ENCODE results near the gene GPR146. TPM values are rescaled to one million over a fixed set of nuclear protein-coding genes. Genes with fewer than 3 reads are reported as not detected.

The GPR146 gene
- total and polyA plus RNA-seq, 2 donors (not counting 1 experiment from before 2014, with no cell fraction given) = 2.2 to 3.3 TPM

- Histone ChIP-seq H3K4me1 (ENCODE audit: control insufficient read depth, extremely low read depth, insufficient read depth, low read length) (peaks cover 17% of the 10 kb centered on the region), H3K9ac (ENCODE audit: insufficient read depth, low read length) (no peak overlapping the region), H3K27ac (ENCODE audit: insufficient read depth, low read length) (no peak overlapping the region), H3K4me3 (replicated peaks in 1 of 4; ENCODE audit: control extremely low read depth in 1 of 4, insufficient read depth in 1 of 4, low read depth in 3 of 4, low read length in 4 of 4) (no peak overlapping the region), H3K9me3 (ENCODE audit: control insufficient read depth, insufficient read depth, low read depth, low read length) (no peaks in the 10 kb centered on the region), H3K4me2 (ENCODE audit: extremely low read depth, insufficient read depth, low read length) (no peak overlapping the region), H3K79me2 (ENCODE audit: control insufficient read depth, insufficient read depth, low read length) (no peaks in the 10 kb centered on the region), H4K20me1 (ENCODE audit: control insufficient read depth, extremely low read depth, insufficient read depth, low read length) (no peaks in the 10 kb centered on the region), H3K27me3 (ENCODE audit: control insufficient read depth, insufficient read depth, low read length) (no peaks in the 10 kb centered on the region), H2AFZ (ENCODE audit: low read length) (no peak overlapping the region), H3K36me3 (ENCODE audit: control insufficient read depth, insufficient read depth, low read length) (no peaks in the 10 kb centered on the region)
- no peak for DNase-seq (ENCODE audit: low read depth in 2 of 2)
- TF ChIP-seq CTCF (conservative IDR thresholded peaks at IDR 0.05 in 1 of 2, IDR thresholded peaks at IDR 0.05 in 1 of 2; ENCODE audit: low read depth in 1 of 2, low read length in 2 of 2) (no peak), EZH2 (IDR thresholded peaks at IDR 0.05; ENCODE audit: low read length, missing control alignments) (no peak)
These were observed 39.6 kb downstream of the GPR146 start for GRCh38 chr7:1083729-1084657.

DNA sequence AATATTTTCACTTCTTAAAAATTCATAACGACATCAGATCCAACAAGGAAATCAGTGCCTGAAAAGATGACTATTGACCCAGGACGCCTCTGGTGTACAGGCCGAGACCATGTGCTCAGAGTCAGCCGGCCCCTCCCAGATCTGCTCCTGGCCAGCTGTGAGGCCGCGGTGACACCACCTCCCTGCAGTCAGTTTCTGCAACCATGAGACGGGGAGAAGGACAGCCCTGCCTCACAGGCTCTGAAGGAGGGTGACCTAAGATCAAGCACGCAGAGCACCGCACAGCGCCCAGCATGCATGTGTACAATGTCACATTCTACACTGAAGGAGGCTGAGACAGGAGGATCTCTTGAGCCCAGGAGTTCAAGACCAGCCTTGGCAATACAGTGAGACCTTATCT, 40.9 kb downstream of the GPR146 start:
- Histone ChIP-seq H3K27me3 (ENCODE audit: control insufficient read depth, insufficient read depth, low read length) (no peaks in the 10 kb centered on the region), H3K4me2 (ENCODE audit: extremely low read depth, insufficient read depth, low read length) (no peak overlapping the region), H4K20me1 (ENCODE audit: control insufficient read depth, extremely low read depth, insufficient read depth, low read length) (no peaks in the 10 kb centered on the region), H3K4me1 (ENCODE audit: control insufficient read depth, extremely low read depth, insufficient read depth, low read length) (peaks cover 17% of the 10 kb centered on the region), H3K79me2 (ENCODE audit: control insufficient read depth, insufficient read depth, low read length) (no peaks in the 10 kb centered on the region), H3K27ac (ENCODE audit: insufficient read depth, low read length) (no peak overlapping the region), H3K9me3 (ENCODE audit: control insufficient read depth, insufficient read depth, low read depth, low read length) (no peaks in the 10 kb centered on the region), H3K36me3 (ENCODE audit: control insufficient read depth, insufficient read depth, low read length) (no peaks in the 10 kb centered on the region), H3K4me3 (replicated peaks in 1 of 4; ENCODE audit: control extremely low read depth in 1 of 4, insufficient read depth in 1 of 4, low read depth in 3 of 4, low read length in 4 of 4) (no peak overlapping the region), H3K9ac (ENCODE audit: insufficient read depth, low read length) (no peak overlapping the region), H2AFZ (ENCODE audit: low read length) (no peak overlapping the region)
- TF ChIP-seq CTCF (conservative IDR thresholded peaks at IDR 0.05 in 1 of 2, IDR thresholded peaks at IDR 0.05 in 1 of 2; ENCODE audit: low read depth in 1 of 2, low read length in 2 of 2) (no peak), EZH2 (IDR thresholded peaks at IDR 0.05; ENCODE audit: low read length, missing control alignments) (no peak)
- no peak for DNase-seq (ENCODE audit: low read depth in 2 of 2)

GRCh38 chr7:1085910-1086421, 41.6 kb downstream of the GPR146 start:
- H3K79me2 ChIP-seq (ENCODE audit: control insufficient read depth, insufficient read depth, low read length) = no peaks in the 10 kb centered on the region
- no peak for DNase-seq (ENCODE audit: low read depth in 2 of 2)
- no peak overlapping the region for H3K27ac ChIP-seq (ENCODE audit: insufficient read depth, low read length)
- no peaks in the 10 kb centered on the region for H3K27me3 ChIP-seq (ENCODE audit: control insufficient read depth, insufficient read depth, low read length)
- no peak overlapping the region for H3K4me2 ChIP-seq (ENCODE audit: extremely low read depth, insufficient read depth, low read length)
- no peaks in the 10 kb centered on the region for H3K36me3 ChIP-seq (ENCODE audit: control insufficient read depth, insufficient read depth, low read length)
- no peak overlapping the region for H3K9ac ChIP-seq (ENCODE audit: insufficient read depth, low read length)
- no peaks in the 10 kb centered on the region for H3K9me3 ChIP-seq (ENCODE audit: control insufficient read depth, insufficient read depth, low read depth, low read length)
- H3K4me1 ChIP-seq (ENCODE audit: control insufficient read depth, extremely low read depth, insufficient read depth, low read length) = peaks cover 17% of the 10 kb centered on the region
- H4K20me1 ChIP-seq (ENCODE audit: control insufficient read depth, extremely low read depth, insufficient read depth, low read length) = no peaks in the 10 kb centered on the region
- H3K4me3 ChIP-seq (replicated peaks in 1 of 4; ENCODE audit: control extremely low read depth in 1 of 4, insufficient read depth in 1 of 4, low read depth in 3 of 4, low read length in 4 of 4) = no peak overlapping the region
- TF ChIP-seq CTCF (conservative IDR thresholded peaks at IDR 0.05 in 1 of 2, IDR thresholded peaks at IDR 0.05 in 1 of 2; ENCODE audit: low read depth in 1 of 2, low read length in 2 of 2) = no peak
- TF ChIP-seq EZH2 (IDR thresholded peaks at IDR 0.05; ENCODE audit: low read length, missing control alignments) = no peak
- H2AFZ ChIP-seq (ENCODE audit: low read length) = no peak overlapping the region
